ENCODE measurements around the gene HGFAC.

GRCh38 chr4:3437582-3437936 is 4.2 kb upstream of the HGFAC start:
- TF ChIP-seq CTCF (conservative IDR thresholded peaks at IDR 0.05 in 1 of 2, IDR thresholded peaks at IDR 0.05 in 1 of 2; ENCODE audit: extremely low read depth in 1 of 2, insufficient read depth in 1 of 2, low read depth in 1 of 2, low read length in 2 of 2) (no peak), EZH2 (IDR thresholded peaks at IDR 0.05; ENCODE audit: borderline replicate concordance, low read length) (no peak)

Data from mammary epithelial cell (primary cell).